Glutamatergic neuron (in vitro differentiated cells): Measurements from ENCODE around the gene MELK. TPM values are rescaled to one million over a fixed set of nuclear protein-coding genes. Genes with fewer than 3 reads are reported as not detected.

Source experiments
- DNase-seq: peaks from one replicate; pipeline ENCODE4 v3.0.0; 2022
- H3K27ac Mint-ChIP-seq: one replicate; pipeline ENCODE4 v1.8.0; 2020; ENCODE audit warnings: mild to moderate bottlenecking, mixed read lengths, inconsistent platforms; ENCODE audit not compliant: unreplicated experiment
- H3K27me3 Mint-ChIP-seq: one replicate; pipeline ENCODE4 v1.8.0; 2020; ENCODE audit warnings: mild to moderate bottlenecking, moderate library complexity, mixed read lengths, inconsistent platforms; ENCODE audit not compliant: unreplicated experiment
- H3K36me3 Mint-ChIP-seq: one replicate; pipeline ENCODE4 v1.8.0; 2020; ENCODE audit warnings: mild to moderate bottlenecking, mixed read lengths, inconsistent platforms; ENCODE audit not compliant: unreplicated experiment
- H3K4me1 Mint-ChIP-seq: one replicate; pipeline ENCODE4 v1.8.0; 2020; ENCODE audit warnings: mild to moderate bottlenecking, low read depth, mixed read lengths, inconsistent platforms; ENCODE audit not compliant: unreplicated experiment
- H3K4me3 Mint-ChIP-seq: one replicate; pipeline ENCODE4 v1.8.0; 2020; ENCODE audit warnings: mild to moderate bottlenecking, mixed read lengths, inconsistent platforms; ENCODE audit not compliant: unreplicated experiment
- H3K9me3 Mint-ChIP-seq: one replicate; pipeline ENCODE4 v1.8.0; 2020; ENCODE audit warnings: mild to moderate bottlenecking, moderate library complexity, mixed read lengths, inconsistent platforms; ENCODE audit not compliant: unreplicated experiment
- CTCF ChIP-seq: fragments of 200-600 bp; sonication (generic); IDR thresholded peaks from one replicate; pipeline ENCODE4 v1.5.0; 2021; ENCODE audit not compliant: partially characterized antibody, unreplicated experiment
- total RNA-seq: library from RNA; stranded (reverse); fragmentation: NEBNext Ultra II Directional; extraction: Animal tissue kit (Norgen Biotek cat#: 25700); gene quantifications from one replicate; pipeline ENCODE4 v1.2.1, GENCODE V29; 2021; ENCODE audit not compliant: unreplicated experiment

MELK gene
- total RNA-seq, 1 donor from 2014 or later: 7.2 TPM

DNA sequence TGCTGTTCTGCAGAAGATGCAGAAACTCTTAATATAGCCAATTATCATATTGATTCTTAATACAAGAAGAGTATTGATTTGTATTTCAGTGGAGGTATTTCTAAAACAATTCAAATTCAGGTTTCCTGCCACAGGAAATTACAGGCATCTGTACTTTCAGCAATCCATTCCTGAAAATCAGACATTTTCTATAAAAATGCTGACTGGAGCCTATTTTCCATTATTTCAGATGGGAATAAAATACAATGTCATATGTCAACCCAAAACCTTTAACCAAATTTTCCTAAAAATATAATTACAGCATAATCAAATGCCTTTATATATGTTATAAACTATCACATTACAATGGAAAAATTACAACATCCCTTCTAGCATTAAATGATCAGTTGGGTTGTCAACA lies 131.5 kb downstream of the MELK start:
- no peak overlapping the region for H3K27ac Mint-ChIP-seq
- peaks cover 11% of the 10 kb centered on the region for H3K36me3 Mint-ChIP-seq
- no peaks in the 10 kb centered on the region for H3K4me1 Mint-ChIP-seq
- no peak overlapping the region for H3K4me3 Mint-ChIP-seq
- TF ChIP-seq CTCF: no peak
- H3K9me3 Mint-ChIP-seq: peaks cover 1% of the 10 kb centered on the region
- H3K27me3 Mint-ChIP-seq: peaks cover 3% of the 10 kb centered on the region
- DNase-seq: no peak

- Mint-ChIP-seq H3K9me3 (no peaks in the 10 kb centered on the region), H3K27ac (no peak overlapping the region), H3K4me3 (no peak overlapping the region), H3K36me3 (no peaks in the 10 kb centered on the region), H3K4me1 (no peaks in the 10 kb centered on the region), H3K27me3 (peaks cover 2% of the 10 kb centered on the region)
- no peak for DNase-seq
- no peak for TF ChIP-seq CTCF
These were observed 141.1 kb downstream of the MELK start for GRCh38 chr9:36713515-36714490.

GRCh38 chr9:36716496-36716895 lies 143.8 kb downstream of the MELK start:
- H3K9me3 Mint-ChIP-seq: no peaks in the 10 kb centered on the region
- H3K27me3 Mint-ChIP-seq: peaks cover 2% of the 10 kb centered on the region
- no peaks in the 10 kb centered on the region for H3K36me3 Mint-ChIP-seq
- H3K4me1 Mint-ChIP-seq: no peaks in the 10 kb centered on the region
- no peak overlapping the region for H3K4me3 Mint-ChIP-seq
- DNase-seq: no peak
- no peak overlapping the region for H3K27ac Mint-ChIP-seq
- TF ChIP-seq CTCF: no peak

- H3K36me3 Mint-ChIP-seq: no peaks in the 10 kb centered on the region
- no peak for DNase-seq
- H3K4me3 Mint-ChIP-seq: no peak overlapping the region
- peaks cover 2% of the 10 kb centered on the region for H3K27me3 Mint-ChIP-seq
- no peak overlapping the region for H3K27ac Mint-ChIP-seq
- H3K4me1 Mint-ChIP-seq: no peaks in the 10 kb centered on the region
- H3K9me3 Mint-ChIP-seq: no peaks in the 10 kb centered on the region
- TF ChIP-seq CTCF: no peak
These were observed 144.6 kb downstream of the MELK start for GRCh38 chr9:36717276-36717675.

- no peak overlapping the region for H3K4me3 Mint-ChIP-seq
- TF ChIP-seq CTCF: no peak
- no peak for DNase-seq
- no peaks in the 10 kb centered on the region for H3K9me3 Mint-ChIP-seq
- no peak overlapping the region for H3K27ac Mint-ChIP-seq
- H3K27me3 Mint-ChIP-seq: peaks cover 2% of the 10 kb centered on the region
- H3K4me1 Mint-ChIP-seq: no peaks in the 10 kb centered on the region
- H3K36me3 Mint-ChIP-seq: no peaks in the 10 kb centered on the region
These were observed 145.9 kb downstream of the MELK start for GRCh38 chr9:36718612-36719011.
